Measurements from ENCODE around the gene C4A.
"Not testable (repeated sequence)": the region's sequence is repeated elsewhere in the genome, so short reads cannot be mapped to it uniquely, and the experiment has no call there.

DNA sequence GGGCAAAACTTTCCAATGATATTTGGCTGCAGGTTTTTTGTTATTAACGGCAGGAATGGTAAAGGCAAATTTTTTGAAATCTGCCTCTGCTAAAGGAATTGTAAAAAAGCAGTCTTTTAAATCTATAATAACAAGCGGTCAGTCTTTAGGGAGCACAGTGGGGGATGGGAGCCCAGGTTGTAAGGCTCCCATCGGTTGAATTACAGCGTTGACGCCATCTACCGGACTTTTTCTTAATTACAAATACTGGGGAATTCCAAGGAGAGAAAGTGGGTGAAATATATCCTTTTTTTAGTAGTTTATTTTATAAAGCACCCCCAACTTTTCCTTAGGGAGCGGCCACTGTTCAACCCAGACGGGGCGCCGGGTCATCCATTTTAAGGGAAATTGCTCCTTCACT, 40.2 kb downstream of the C4A start:
- TF ChIP-seq, protein P1, sequence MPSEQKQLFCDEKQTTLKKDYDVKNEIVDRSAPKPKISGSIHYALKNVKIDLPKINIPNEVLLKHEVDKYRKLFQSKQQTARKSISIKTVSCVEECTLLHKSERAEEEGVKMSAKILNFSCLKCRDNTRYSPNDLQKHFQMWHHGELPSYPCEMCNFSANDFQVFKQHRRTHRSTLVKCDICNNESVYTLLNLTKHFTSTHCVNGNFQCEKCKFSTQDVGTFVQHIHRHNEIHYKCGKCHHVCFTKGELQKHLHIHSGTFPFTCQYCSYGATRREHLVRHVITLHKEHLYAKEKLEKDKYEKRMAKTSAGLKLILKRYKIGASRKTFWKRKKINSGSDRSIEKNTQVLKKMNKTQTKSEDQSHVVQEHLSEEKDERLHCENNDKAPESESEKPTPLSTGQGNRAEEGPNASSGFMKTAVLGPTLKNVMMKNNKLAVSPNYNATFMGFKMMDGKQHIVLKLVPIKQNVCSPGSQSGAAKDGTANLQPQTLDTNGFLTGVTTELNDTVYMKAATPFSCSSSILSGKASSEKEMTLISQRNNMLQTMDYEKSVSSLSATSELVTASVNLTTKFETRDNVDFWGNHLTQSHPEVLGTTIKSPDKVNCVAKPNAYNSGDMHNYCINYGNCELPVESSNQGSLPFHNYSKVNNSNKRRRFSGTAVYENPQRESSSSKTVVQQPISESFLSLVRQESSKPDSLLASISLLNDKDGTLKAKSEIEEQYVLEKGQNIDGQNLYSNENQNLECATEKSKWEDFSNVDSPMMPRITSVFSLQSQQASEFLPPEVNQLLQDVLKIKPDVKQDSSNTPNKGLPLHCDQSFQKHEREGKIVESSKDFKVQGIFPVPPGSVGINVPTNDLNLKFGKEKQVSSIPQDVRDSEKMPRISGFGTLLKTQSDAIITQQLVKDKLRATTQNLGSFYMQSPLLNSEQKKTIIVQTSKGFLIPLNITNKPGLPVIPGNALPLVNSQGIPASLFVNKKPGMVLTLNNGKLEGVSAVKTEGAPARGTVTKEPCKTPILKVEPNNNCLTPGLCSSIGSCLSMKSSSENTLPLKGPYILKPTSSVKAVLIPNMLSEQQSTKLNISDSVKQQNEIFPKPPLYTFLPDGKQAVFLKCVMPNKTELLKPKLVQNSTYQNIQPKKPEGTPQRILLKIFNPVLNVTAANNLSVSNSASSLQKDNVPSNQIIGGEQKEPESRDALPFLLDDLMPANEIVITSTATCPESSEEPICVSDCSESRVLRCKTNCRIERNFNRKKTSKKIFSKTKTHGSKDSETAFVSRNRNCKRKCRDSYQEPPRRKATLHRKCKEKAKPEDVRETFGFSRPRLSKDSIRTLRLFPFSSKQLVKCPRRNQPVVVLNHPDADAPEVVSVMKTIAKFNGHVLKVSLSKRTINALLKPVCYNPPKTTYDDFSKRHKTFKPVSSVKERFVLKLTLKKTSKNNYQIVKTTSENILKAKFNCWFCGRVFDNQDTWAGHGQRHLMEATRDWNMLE (tag by site-specific recombination; conservative IDR thresholded peaks at IDR 0.05; ENCODE audit: low read depth) = not testable (repeated sequence)
- not testable (repeated sequence) for TF ChIP-seq ZNF24 (tag by site-specific recombination; IDR thresholded peaks at IDR 0.05); ZNF776 (tag by site-specific recombination; IDR thresholded peaks at IDR 0.05; ENCODE audit: borderline replicate concordance); YY1 (tag by site-specific recombination; IDR thresholded peaks at IDR 0.05); HOXA7 (CRISPR knock-in tag; IDR thresholded peaks at IDR 0.05; ENCODE audit: borderline replicate concordance); SP2 (tag by site-specific recombination; IDR thresholded peaks at IDR 0.05); ZNF140 (tag by site-specific recombination; IDR thresholded peaks at IDR 0.05)
- TF ChIP-seq, protein P2, sequence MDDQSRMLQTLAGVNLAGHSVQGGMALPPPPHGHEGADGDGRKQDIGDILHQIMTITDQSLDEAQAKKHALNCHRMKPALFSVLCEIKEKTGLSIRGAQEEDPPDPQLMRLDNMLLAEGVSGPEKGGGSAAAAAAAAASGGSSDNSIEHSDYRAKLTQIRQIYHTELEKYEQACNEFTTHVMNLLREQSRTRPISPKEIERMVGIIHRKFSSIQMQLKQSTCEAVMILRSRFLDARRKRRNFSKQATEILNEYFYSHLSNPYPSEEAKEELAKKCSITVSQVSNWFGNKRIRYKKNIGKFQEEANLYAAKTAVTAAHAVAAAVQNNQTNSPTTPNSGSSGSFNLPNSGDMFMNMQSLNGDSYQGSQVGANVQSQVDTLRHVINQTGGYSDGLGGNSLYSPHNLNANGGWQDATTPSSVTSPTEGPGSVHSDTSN (CRISPR knock-in tag; IDR thresholded peaks at IDR 0.05) = not testable (repeated sequence)
- TF ChIP-seq, protein P3, sequence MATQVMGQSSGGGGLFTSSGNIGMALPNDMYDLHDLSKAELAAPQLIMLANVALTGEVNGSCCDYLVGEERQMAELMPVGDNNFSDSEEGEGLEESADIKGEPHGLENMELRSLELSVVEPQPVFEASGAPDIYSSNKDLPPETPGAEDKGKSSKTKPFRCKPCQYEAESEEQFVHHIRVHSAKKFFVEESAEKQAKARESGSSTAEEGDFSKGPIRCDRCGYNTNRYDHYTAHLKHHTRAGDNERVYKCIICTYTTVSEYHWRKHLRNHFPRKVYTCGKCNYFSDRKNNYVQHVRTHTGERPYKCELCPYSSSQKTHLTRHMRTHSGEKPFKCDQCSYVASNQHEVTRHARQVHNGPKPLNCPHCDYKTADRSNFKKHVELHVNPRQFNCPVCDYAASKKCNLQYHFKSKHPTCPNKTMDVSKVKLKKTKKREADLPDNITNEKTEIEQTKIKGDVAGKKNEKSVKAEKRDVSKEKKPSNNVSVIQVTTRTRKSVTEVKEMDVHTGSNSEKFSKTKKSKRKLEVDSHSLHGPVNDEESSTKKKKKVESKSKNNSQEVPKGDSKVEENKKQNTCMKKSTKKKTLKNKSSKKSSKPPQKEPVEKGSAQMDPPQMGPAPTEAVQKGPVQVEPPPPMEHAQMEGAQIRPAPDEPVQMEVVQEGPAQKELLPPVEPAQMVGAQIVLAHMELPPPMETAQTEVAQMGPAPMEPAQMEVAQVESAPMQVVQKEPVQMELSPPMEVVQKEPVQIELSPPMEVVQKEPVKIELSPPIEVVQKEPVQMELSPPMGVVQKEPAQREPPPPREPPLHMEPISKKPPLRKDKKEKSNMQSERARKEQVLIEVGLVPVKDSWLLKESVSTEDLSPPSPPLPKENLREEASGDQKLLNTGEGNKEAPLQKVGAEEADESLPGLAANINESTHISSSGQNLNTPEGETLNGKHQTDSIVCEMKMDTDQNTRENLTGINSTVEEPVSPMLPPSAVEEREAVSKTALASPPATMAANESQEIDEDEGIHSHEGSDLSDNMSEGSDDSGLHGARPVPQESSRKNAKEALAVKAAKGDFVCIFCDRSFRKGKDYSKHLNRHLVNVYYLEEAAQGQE (tag by site-specific recombination; IDR thresholded peaks at IDR 0.05) = not testable (repeated sequence)

All from HEK293 (cell line).